ENCODE data around the gene OSTN. TPM values are rescaled to one million over a fixed set of nuclear protein-coding genes. Genes with fewer than 3 reads are reported as not detected.

OSTN gene
- total and polyA plus RNA-seq, 9 of the 15 experiments (the other 6 are each of a cell fraction or from before 2014, with no cell fraction given) = not detected

- H3K36me3 ChIP-seq (ENCODE audit: control insufficient read depth, insufficient read depth, low read length) = no peaks in the 10 kb centered on the region
- WGBS (ENCODE audit: insufficient coverage, low coverage, missing lambda C conversion rate) = 0% methylated on average over 1 of the region's 1 CpG
- H3K4me2 ChIP-seq (ENCODE audit: insufficient read depth, low read length) = no peak overlapping the region
- FAIRE-seq (no peak), DNase-seq (ENCODE audit: extremely low read depth in 1 of 4, low spot score in 3 of 4) (no peak), ATAC-seq (no peak)
- no peak overlapping the region for H3K27ac ChIP-seq (ENCODE audit: extremely low read depth, low read depth, low read length)
- no TSS peak for BruUV-seq (replicated peaks)
- ChIA-PET POLR2A (no interaction called here), CTCF (ENCODE audit: low intra/inter-chr PET ratio) (no interaction called here)
- no peak for TF ChIP-seq CREB5 (CRISPR knock-in tag; IDR thresholded peaks at IDR 0.05)
- TF ChIP-seq, protein P1, sequence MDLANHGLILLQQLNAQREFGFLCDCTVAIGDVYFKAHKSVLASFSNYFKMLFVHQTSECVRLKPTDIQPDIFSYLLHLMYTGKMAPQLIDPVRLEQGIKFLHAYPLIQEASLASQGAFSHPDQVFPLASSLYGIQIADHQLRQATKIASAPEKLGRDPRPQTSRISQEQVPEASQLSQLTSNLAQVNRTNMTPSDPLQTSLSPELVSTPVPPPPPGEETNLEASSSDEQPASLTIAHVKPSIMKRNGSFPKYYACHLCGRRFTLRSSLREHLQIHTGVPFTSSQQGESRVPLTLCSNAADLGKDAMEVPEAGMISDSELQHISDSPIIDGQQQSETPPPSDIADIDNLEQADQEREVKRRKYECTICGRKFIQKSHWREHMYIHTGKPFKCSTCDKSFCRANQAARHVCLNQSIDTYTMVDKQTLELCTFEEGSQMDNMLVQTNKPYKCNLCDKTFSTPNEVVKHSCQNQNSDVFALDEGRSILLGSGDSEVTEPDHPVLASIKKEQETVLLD (IDR thresholded peaks at IDR 0.05) = no peak
- TF ChIP-seq, protein P2, sequence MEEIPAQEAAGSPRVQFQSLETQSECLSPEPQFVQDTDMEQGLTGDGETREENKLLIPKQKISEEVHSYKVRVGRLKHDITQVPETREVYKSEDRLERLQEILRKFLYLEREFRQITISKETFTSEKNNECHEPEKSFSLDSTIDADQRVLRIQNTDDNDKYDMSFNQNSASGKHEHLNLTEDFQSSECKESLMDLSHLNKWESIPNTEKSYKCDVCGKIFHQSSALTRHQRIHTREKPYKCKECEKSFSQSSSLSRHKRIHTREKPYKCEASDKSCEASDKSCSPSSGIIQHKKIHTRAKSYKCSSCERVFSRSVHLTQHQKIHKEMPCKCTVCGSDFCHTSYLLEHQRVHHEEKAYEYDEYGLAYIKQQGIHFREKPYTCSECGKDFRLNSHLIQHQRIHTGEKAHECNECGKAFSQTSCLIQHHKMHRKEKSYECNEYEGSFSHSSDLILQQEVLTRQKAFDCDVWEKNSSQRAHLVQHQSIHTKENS (CRISPR knock-in tag; IDR thresholded peaks at IDR 0.05) = no peak
- TF ChIP-seq, protein P3, sequence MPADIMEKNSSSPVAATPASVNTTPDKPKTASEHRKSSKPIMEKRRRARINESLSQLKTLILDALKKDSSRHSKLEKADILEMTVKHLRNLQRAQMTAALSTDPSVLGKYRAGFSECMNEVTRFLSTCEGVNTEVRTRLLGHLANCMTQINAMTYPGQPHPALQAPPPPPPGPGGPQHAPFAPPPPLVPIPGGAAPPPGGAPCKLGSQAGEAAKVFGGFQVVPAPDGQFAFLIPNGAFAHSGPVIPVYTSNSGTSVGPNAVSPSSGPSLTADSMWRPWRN (IDR thresholded peaks at IDR 0.05; ENCODE audit: low read depth) = no peak
- no peak for TF ChIP-seq MIER1 (IDR thresholded peaks at IDR 0.05; ENCODE audit: low read depth)
- TF ChIP-seq HMG20B (CRISPR knock-in tag; IDR thresholded peaks at IDR 0.05) = no peak
- TF ChIP-seq, protein P4, sequence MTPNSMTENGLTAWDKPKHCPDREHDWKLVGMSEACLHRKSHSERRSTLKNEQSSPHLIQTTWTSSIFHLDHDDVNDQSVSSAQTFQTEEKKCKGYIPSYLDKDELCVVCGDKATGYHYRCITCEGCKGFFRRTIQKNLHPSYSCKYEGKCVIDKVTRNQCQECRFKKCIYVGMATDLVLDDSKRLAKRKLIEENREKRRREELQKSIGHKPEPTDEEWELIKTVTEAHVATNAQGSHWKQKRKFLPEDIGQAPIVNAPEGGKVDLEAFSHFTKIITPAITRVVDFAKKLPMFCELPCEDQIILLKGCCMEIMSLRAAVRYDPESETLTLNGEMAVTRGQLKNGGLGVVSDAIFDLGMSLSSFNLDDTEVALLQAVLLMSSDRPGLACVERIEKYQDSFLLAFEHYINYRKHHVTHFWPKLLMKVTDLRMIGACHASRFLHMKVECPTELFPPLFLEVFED (CRISPR knock-in tag; conservative IDR thresholded peaks at IDR 0.05) = no peak
- no peak for TF ChIP-seq KLF6 (CRISPR knock-in tag; IDR thresholded peaks at IDR 0.05; ENCODE audit: borderline replicate concordance)
- no peak for TF ChIP-seq SREBF1 (IDR thresholded peaks at IDR 0.05; ENCODE audit: borderline replicate concordance, low read depth, low read length)
- TF ChIP-seq, protein P5, sequence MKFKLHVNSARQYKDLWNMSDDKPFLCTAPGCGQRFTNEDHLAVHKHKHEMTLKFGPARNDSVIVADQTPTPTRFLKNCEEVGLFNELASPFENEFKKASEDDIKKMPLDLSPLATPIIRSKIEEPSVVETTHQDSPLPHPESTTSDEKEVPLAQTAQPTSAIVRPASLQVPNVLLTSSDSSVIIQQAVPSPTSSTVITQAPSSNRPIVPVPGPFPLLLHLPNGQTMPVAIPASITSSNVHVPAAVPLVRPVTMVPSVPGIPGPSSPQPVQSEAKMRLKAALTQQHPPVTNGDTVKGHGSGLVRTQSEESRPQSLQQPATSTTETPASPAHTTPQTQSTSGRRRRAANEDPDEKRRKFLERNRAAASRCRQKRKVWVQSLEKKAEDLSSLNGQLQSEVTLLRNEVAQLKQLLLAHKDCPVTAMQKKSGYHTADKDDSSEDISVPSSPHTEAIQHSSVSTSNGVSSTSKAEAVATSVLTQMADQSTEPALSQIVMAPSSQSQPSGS (CRISPR knock-in tag; IDR thresholded peaks at IDR 0.05) = no peak
- TF ChIP-seq SMAD4 (CRISPR knock-in tag; conservative IDR thresholded peaks at IDR 0.05) = no peak
- no peak for TF ChIP-seq ZC3H8 (IDR thresholded peaks at IDR 0.05)
- TF ChIP-seq ZNF324 (CRISPR knock-in tag; IDR thresholded peaks at IDR 0.05) = no peak
- TF ChIP-seq PML (IDR thresholded peaks at IDR 0.05; ENCODE audit: low read length) = no peak
- TF ChIP-seq MTA1 (IDR thresholded peaks at IDR 0.05; ENCODE audit: borderline replicate concordance) = no peak
- no peak for TF ChIP-seq SIRT6 (IDR thresholded peaks at IDR 0.05; ENCODE audit: low read depth, low read length)
- no peak for TF ChIP-seq ZBTB1 (CRISPR knock-in tag; IDR thresholded peaks at IDR 0.05; ENCODE audit: borderline replicate concordance, low read depth)
- no peak overlapping the region for H2AFZ ChIP-seq (ENCODE audit: low read depth, low read length)
- no peak overlapping the region for H3K9ac ChIP-seq (ENCODE audit: insufficient read depth in 1 of 2, low read depth in 2 of 2, low read length in 2 of 2)
- H4K20me1 ChIP-seq (replicated peaks; ENCODE audit: control insufficient read depth, insufficient read depth, low read length) = no peaks in the 10 kb centered on the region
- no peaks in the 10 kb centered on the region for H3K9me3 ChIP-seq (replicated peaks; ENCODE audit: control insufficient read depth, insufficient read depth, low read depth, low read length)
- H3K27me3 ChIP-seq (ENCODE audit: control insufficient read depth in 2 of 2, insufficient read depth in 2 of 2, low read length in 2 of 2) = no peaks in the 10 kb centered on the region
- no peaks in the 10 kb centered on the region for H3K4me1 ChIP-seq (replicated peaks in 1 of 2; ENCODE audit: control insufficient read depth in 2 of 2, insufficient read depth in 2 of 2, low read length in 2 of 2)
- no peaks in the 10 kb centered on the region for H3K9me1 ChIP-seq (ENCODE audit: control insufficient read depth, insufficient read depth, low read length)
- intact Hi-C loops (cut with micrococcal nuclease) (no loop called here), in situ Hi-C loops (cut with MboI) (no loop called here)
- no peak overlapping the region for H3K4me3 ChIP-seq
- H3K79me2 ChIP-seq (ENCODE audit: control insufficient read depth, insufficient read depth, low read length) = no peaks in the 10 kb centered on the region
Observed at GRCh38 chr3:191280111-191280510, 81.1 kb downstream of the OSTN start.

All from K562 (cell line).